ENCODE results near the gene ATM.

DNA sequence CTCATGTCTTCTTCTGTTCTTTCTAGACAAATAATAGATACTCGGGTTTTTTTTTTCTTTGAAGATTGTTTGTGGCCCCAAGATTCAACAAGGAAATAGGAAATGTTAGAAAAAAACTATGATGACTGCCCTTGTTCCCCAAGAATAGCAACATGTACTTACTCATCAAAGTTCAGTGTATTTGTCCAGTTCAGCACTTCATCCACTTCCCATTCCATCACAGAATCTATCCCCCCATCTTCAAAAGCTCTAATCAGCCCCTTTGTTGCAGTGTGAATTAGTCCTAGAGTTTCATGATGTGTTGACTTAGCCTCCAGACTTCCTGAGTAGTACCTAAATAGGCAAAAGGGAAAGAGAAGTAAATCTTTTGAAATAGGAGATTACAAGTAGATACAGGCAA lies 170.2 kb downstream of the ATM start:
- TF ChIP-seq, protein P1, sequence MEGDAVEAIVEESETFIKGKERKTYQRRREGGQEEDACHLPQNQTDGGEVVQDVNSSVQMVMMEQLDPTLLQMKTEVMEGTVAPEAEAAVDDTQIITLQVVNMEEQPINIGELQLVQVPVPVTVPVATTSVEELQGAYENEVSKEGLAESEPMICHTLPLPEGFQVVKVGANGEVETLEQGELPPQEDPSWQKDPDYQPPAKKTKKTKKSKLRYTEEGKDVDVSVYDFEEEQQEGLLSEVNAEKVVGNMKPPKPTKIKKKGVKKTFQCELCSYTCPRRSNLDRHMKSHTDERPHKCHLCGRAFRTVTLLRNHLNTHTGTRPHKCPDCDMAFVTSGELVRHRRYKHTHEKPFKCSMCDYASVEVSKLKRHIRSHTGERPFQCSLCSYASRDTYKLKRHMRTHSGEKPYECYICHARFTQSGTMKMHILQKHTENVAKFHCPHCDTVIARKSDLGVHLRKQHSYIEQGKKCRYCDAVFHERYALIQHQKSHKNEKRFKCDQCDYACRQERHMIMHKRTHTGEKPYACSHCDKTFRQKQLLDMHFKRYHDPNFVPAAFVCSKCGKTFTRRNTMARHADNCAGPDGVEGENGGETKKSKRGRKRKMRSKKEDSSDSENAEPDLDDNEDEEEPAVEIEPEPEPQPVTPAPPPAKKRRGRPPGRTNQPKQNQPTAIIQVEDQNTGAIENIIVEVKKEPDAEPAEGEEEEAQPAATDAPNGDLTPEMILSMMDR (IDR thresholded peaks at IDR 0.05) = no peak
- no peak for TF ChIP-seq POLR2AphosphoS5 (IDR thresholded peaks at IDR 0.05)
